Spinal cord (tissue), 10 donors: ENCODE data around the gene ZNF407. TPM values are rescaled to one million over a fixed set of nuclear protein-coding genes. Genes with fewer than 3 reads are reported as not detected.

ENCODE experiments used
- DNase-seq, 6 donors: peaks; one replicate each; pipeline versions ENCODE4 v3.0.0 to v3.0.0-alpha.2; 2013 to 2015; ENCODE audit warnings: low spot score in 6 of 6, low read depth in 4 of 6
- H3K27ac ChIP-seq: one replicate; pipeline ENCODE4 v1.5.1; 2013; ENCODE audit warnings: low read depth, low read length, control low read depth
- H3K27me3 ChIP-seq: one replicate; pipeline ENCODE4 v1.6.1; 2013; ENCODE audit warnings: low read length; ENCODE audit not compliant: control insufficient read depth, insufficient read depth
- H3K36me3 ChIP-seq: one replicate; pipeline ENCODE4 v1.6.1; 2013; ENCODE audit warnings: low read length; ENCODE audit not compliant: control insufficient read depth, insufficient read depth
- H3K4me1 ChIP-seq: one replicate; pipeline ENCODE4 v1.6.1; 2013; ENCODE audit warnings: low read length; ENCODE audit not compliant: control insufficient read depth, insufficient read depth
- H3K4me3 ChIP-seq: one replicate; pipeline ENCODE4 v1.5.1; 2013; ENCODE audit warnings: low read depth, low read length, control low read depth
- H3K9me3 ChIP-seq: one replicate; pipeline ENCODE4 v1.6.1; 2013; ENCODE audit warnings: low read length; ENCODE audit not compliant: control insufficient read depth, insufficient read depth
- WGBS: methylation state at CpG from one replicate; pipeline ENCODE4 v1.1.5; 2013; ENCODE audit warnings: missing lambda C conversion rate; ENCODE audit not compliant: insufficient coverage; 5-methylcytosine and 5-hydroxymethylcytosine counted together
- polyA plus RNA-seq, 2 donors: library from polyadenylated mRNA; unstranded; fragments of 120-200 nt; gene quantifications; one replicate each; pipeline ENCODE4 v1.2.1, GENCODE V29; 2013; ENCODE audit not compliant: insufficient read length in 2 of 2
- total RNA-seq, 2 donors: library from RNA; depleted of rRNA in 1 of 2; stranded (reverse); fragments of 120-200 nt in 1 of 2; fragments of >200 nt in 1 of 2; gene quantifications; one replicate each; pipeline versions ENCODE4 v1.2.3 to v1.2.4, GENCODE V29; 2013 to 2014
- donor health status: healthy.

Gene ZNF407
- total and polyA plus RNA-seq, 4 donors, result 7.9 to 22.8 (median 13.2) TPM

DNA sequence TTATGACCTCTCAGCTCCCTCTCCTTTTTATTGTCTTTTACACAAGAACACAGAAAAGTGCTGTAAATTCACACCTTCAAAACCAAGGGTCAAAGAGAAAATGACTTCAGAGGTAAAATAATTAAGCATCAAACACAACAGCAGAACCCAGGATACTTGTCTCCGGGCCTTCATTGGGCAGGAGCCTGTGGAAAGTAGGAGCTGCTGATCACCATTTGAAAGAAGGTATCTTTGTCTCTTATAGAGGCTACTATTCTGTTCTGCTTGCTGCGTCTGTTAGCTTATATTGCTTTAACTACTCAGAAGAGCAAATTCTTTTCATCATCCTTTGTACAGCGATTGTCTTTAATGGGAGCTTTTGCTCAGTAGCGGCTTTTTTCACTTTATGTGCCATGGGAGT, 350.2 kb downstream of the ZNF407 start:
- no peaks in the 10 kb centered on the region for H3K4me1 ChIP-seq
- no peaks in the 10 kb centered on the region for H3K27me3 ChIP-seq
- peak in 1 of 6 donors; percentile 58 for DNase-seq
- no peak overlapping the region for H3K27ac ChIP-seq
- H3K9me3 ChIP-seq, result no peaks in the 10 kb centered on the region
- H3K36me3 ChIP-seq, result no peaks in the 10 kb centered on the region
- no peak overlapping the region for H3K4me3 ChIP-seq
- WGBS, result no CpG with 5 or more reads among the region's 4 CpGs

DNA sequence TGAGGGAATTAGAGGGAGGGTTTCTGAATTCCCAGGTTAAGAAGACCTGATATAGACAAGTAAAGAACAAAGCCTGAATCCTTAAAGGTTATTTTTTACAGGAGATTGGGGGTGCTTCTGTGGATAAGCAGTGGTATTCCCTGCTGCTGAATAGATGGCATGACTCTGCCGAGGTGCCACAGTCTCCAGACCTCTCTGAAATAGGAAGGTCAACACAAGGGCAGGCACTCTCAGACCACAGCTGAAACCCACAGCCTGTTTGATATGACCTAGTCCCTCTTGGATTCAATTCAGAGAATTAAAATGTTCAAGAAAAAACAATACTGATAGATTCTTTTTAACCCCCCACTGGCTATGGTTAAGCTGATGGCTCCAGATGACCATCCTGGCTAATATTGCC, 351.9 kb downstream of the ZNF407 start:
- Histone ChIP-seq H3K4me3 (no peak overlapping the region), H3K9me3 (no peaks in the 10 kb centered on the region), H3K4me1 (no peaks in the 10 kb centered on the region), H3K36me3 (no peaks in the 10 kb centered on the region), H3K27ac (no peak overlapping the region), H3K27me3 (no peaks in the 10 kb centered on the region)
- WGBS, result 40% methylated on average over 1 of the region's 1 CpG
- DNase-seq, result no peak

GRCh38 chr18:74950479-74950878, 352.8 kb downstream of the ZNF407 start:
- no CpG with 5 or more reads among the region's 4 CpGs for WGBS
- H3K27me3 ChIP-seq, result no peaks in the 10 kb centered on the region
- H3K4me1 ChIP-seq, result no peaks in the 10 kb centered on the region
- no peaks in the 10 kb centered on the region for H3K36me3 ChIP-seq
- H3K27ac ChIP-seq, result no peak overlapping the region
- peak in 1 of 6 donors; percentile 26 for DNase-seq
- no peaks in the 10 kb centered on the region for H3K9me3 ChIP-seq
- H3K4me3 ChIP-seq, result no peak overlapping the region

GRCh38 chr18:74951165-74951760, 353.6 kb downstream of the ZNF407 start:
- H3K27ac ChIP-seq, result no peak overlapping the region
- H3K4me1 ChIP-seq, result no peaks in the 10 kb centered on the region
- DNase-seq, result peak in 1 of 6 donors; percentile 49
- WGBS, result 58% methylated on average over 3 of the region's 4 CpGs
- no peaks in the 10 kb centered on the region for H3K27me3 ChIP-seq
- H3K9me3 ChIP-seq, result no peaks in the 10 kb centered on the region
- no peak overlapping the region for H3K4me3 ChIP-seq
- no peaks in the 10 kb centered on the region for H3K36me3 ChIP-seq

- no peaks in the 10 kb centered on the region for H3K27me3 ChIP-seq
- no peak for DNase-seq
- no peak overlapping the region for H3K27ac ChIP-seq
- H3K36me3 ChIP-seq, result no peaks in the 10 kb centered on the region
- H3K4me3 ChIP-seq, result no peak overlapping the region
- 95% methylated on average over 3 of the region's 8 CpGs for WGBS
- H3K9me3 ChIP-seq, result no peaks in the 10 kb centered on the region
- no peaks in the 10 kb centered on the region for H3K4me1 ChIP-seq
These were observed 360.0 kb downstream of the ZNF407 start for GRCh38 chr18:74957588-74958224.

- no peak for DNase-seq
- Histone ChIP-seq H3K4me3 (no peak overlapping the region), H3K36me3 (no peaks in the 10 kb centered on the region), H3K9me3 (no peaks in the 10 kb centered on the region), H3K27me3 (no peaks in the 10 kb centered on the region), H3K4me1 (no peaks in the 10 kb centered on the region), H3K27ac (no peak overlapping the region)
- no CpG with 5 or more reads among the region's 3 CpGs for WGBS
These were observed 361.5 kb downstream of the ZNF407 start for GRCh38 chr18:74959216-74959615.

- no peaks in the 10 kb centered on the region for H3K9me3 ChIP-seq
- no peaks in the 10 kb centered on the region for H3K4me1 ChIP-seq
- 100% methylated on average over 2 of the region's 6 CpGs for WGBS
- H3K36me3 ChIP-seq, result no peaks in the 10 kb centered on the region
- H3K4me3 ChIP-seq, result no peak overlapping the region
- DNase-seq, result no peak
- H3K27ac ChIP-seq, result no peak overlapping the region
- H3K27me3 ChIP-seq, result no peaks in the 10 kb centered on the region
These were observed 363.9 kb downstream of the ZNF407 start for GRCh38 chr18:74961596-74961995.

DNA sequence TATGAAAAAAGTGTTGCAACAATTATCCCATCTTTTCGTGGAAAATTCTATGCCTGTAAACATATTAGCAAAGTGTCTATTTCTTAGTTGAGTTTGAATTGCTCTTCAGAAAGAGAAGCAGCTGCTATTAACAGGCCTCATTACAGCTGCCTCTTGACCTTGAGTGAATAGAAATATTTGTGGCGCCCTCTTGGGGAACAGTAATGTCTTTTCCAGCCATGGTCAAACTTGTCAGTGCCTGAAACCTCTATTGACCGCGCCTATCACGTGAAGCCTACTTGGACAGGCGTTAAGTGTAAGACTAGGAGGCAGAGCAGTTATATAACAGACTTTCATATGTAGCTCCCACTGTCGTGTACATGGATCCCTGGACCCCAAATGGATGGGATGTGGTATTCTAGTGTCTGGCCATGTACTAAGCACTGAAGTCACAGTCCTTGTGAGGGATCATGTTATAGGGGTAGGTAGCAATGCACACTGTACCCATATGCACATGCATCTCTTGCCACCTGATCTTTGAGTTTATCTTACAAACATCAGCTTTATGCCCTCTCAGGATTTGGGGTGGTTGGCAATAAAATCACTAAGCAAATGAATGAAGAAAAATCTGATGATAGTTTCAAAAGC, 366.3 kb downstream of the ZNF407 start:
- H3K4me3 ChIP-seq, result no peak overlapping the region
- DNase-seq, result peak in 1 of 6 donors; percentile 27
- H3K4me1 ChIP-seq, result no peaks in the 10 kb centered on the region
- no peaks in the 10 kb centered on the region for H3K36me3 ChIP-seq
- H3K27me3 ChIP-seq, result no peaks in the 10 kb centered on the region
- H3K9me3 ChIP-seq, result no peaks in the 10 kb centered on the region
- WGBS, result 66% methylated on average over 5 of the region's 7 CpGs
- no peak overlapping the region for H3K27ac ChIP-seq

DNA sequence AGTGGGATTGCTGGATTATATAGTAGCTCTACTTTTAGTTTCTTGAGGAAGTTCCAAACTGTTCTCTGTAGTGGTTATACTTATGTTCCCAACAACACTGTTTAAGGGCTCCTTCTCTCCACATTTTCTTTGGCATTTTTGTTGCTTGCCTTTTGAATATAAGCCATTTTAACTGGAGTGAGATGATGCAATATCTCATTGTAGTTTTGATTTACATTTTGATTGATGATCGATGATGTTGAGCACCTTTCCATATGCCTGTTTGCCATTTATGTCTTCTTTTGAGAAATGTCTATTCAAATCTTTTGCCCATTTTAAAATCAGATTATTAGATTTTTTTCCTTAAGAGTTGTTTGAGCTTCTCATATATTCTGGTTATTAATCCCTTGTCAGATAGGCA, 368.0 kb downstream of the ZNF407 start:
- H3K27ac ChIP-seq, result no peak overlapping the region
- H3K4me3 ChIP-seq, result no peak overlapping the region
- H3K36me3 ChIP-seq, result no peaks in the 10 kb centered on the region
- WGBS, result no CpG with 5 or more reads among the region's 1 CpG
- no peaks in the 10 kb centered on the region for H3K9me3 ChIP-seq
- no peaks in the 10 kb centered on the region for H3K4me1 ChIP-seq
- DNase-seq, result no peak
- H3K27me3 ChIP-seq, result no peaks in the 10 kb centered on the region

DNA sequence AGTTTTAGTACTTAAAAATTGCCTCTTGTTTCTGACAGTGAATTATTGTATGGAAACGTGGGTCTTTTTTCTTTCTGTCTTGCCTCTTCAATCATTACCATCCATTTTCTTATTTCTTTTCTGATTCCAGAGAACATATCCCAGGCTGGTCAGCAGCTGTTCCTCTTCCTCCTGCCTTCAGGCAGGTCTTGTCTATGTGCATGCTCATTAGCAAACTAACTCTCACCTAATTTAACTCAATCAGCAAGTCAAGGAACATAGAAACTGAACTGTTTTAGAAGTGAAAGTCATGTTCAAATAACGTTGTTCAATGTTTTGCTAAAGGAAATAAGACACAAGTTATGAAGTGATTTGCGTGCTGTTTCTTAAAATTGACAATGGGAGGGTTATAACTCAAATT, 369.8 kb downstream of the ZNF407 start:
- no peak for DNase-seq
- H3K9me3 ChIP-seq, result no peaks in the 10 kb centered on the region
- no peak overlapping the region for H3K4me3 ChIP-seq
- H3K36me3 ChIP-seq, result no peaks in the 10 kb centered on the region
- no peaks in the 10 kb centered on the region for H3K27me3 ChIP-seq
- H3K4me1 ChIP-seq, result no peaks in the 10 kb centered on the region
- no CpG with 5 or more reads among the region's 3 CpGs for WGBS
- H3K27ac ChIP-seq, result no peak overlapping the region
